MM.1S (cell line): ENCODE measurements around the gene TMEM218.

Experiments
- CTCF ChIP-seq: fragments of 300-600 bp; sonication (generic); IDR thresholded peaks from 2 replicates; pipeline ENCODE4 v1.5.1; 2016; ENCODE audit warnings: antibody characterized with exemption, low read length, mixed read lengths
- EZH2phosphoT487 ChIP-seq: fragments of 300-600 bp; sonication (generic); IDR thresholded peaks from 2 replicates; pipeline ENCODE4 v1.6.1; 2018; ENCODE audit warnings: antibody characterized with exemption, low read length

GRCh38 chr11:125100136-125100535, 11.3 kb downstream of the TMEM218 start:
- TF ChIP-seq CTCF: no peak
- no peak for TF ChIP-seq EZH2phosphoT487
